SK-N-SH (cell line): ENCODE data around the gene SND1. TPM values are rescaled to one million over a fixed set of nuclear protein-coding genes. Genes with fewer than 3 reads are reported as not detected.

Experiments
- CTCF ChIA-PET: fragments of 300-600, 350-600 bp; formaldehyde crosslinking; extraction: SDS; loops from one replicate; lab custom pipeline; 2021; lab: Yijun Ruan, JAX
- POLR2A ChIA-PET: fragments of 350-600 bp; sonication (Branson Sonifier 250); formaldehyde crosslinking; extraction: SDS; loops from one replicate; lab custom pipeline; 2020; ENCODE audit warnings: antibody characterized with exemption, inconsistent platforms; lab: Yijun Ruan, JAX
- DNase-seq: peaks from one replicate; pipeline ENCODE4 v3.0.0; 2012
- H2AFZ ChIP-seq: fragments of 200-600 bp; sonication (generic); 2 replicates; pipeline ENCODE4 v1.8.1; 2016; ENCODE audit warnings: antibody characterized with exemption, mild to moderate bottlenecking, low read depth
- H3F3A ChIP-seq: fragments of 200-600 bp; sonication (generic); replicated peaks from 2 replicates; pipeline ENCODE3; 2016; ENCODE audit warnings: antibody characterized with exemption, mild to moderate bottlenecking; ENCODE audit not compliant: insufficient read depth
- H3K27ac ChIP-seq, 2 experiments: fragments of 200-500 bp in 1 of 2; fragments of 200-600 bp in 1 of 2; sonication (Bioruptor generic) in 1 of 2; sonication (generic), shearing (Covaris generic) in 1 of 2; 2 replicates each; pipeline versions ENCODE4 v1.5.1 to v1.6.1; 2014 to 2016; ENCODE audit warnings: low read depth in 2 of 2, inconsistent platforms in 1 of 2, low read length in 1 of 2, mild to moderate bottlenecking in 1 of 2, mixed read lengths in 1 of 2
- H3K27me3 ChIP-seq: fragments of 200-600 bp; sonication (generic), shearing (Covaris generic); 2 replicates; pipeline ENCODE4 v1.6.1; 2016; ENCODE audit warnings: mixed run types; ENCODE audit not compliant: insufficient read depth
- H3K36me3 ChIP-seq, 2 experiments: fragments of 200-500 bp in 1 of 2; fragments of 200-600 bp in 1 of 2; sonication (Bioruptor generic) in 1 of 2; sonication (generic) in 1 of 2; replicated peaks in 1 of 2; 2 replicates each; pipeline versions ENCODE3 to v1.5.1; 2014 to 2016; ENCODE audit warnings: low read length in 1 of 2, mild to moderate bottlenecking in 1 of 2; ENCODE audit not compliant: insufficient read depth in 2 of 2, control insufficient read depth in 1 of 2
- H3K4me1 ChIP-seq, 2 experiments: fragments of 200-500 bp in 1 of 2; fragments of 200-600 bp in 1 of 2; sonication (Bioruptor generic) in 1 of 2; sonication (generic), shearing (Covaris generic) in 1 of 2; 2 replicates each; pipeline versions ENCODE4 v1.5.1 to v1.6.1; 2014 to 2016; ENCODE audit warnings: low read depth in 1 of 2, low read length in 1 of 2, mixed run types in 1 of 2; ENCODE audit not compliant: insufficient read depth in 2 of 2, control insufficient read depth in 1 of 2
- H3K4me2 ChIP-seq: fragments of 200-600 bp; sonication (generic), shearing (Covaris generic); 2 replicates; pipeline ENCODE4 v1.6.1; 2017; ENCODE audit warnings: mixed run types
- H3K4me3 ChIP-seq, 2 experiments: fragments of 200-500 bp in 1 of 2; fragments of 200-600 bp in 1 of 2; sonication (Bioruptor generic) in 1 of 2; sonication (generic), shearing (Covaris generic) in 1 of 2; 2 replicates each; pipeline versions ENCODE4 v1.5.1 to v1.8.1; 2014 to 2016; ENCODE audit warnings: low read depth in 2 of 2, inconsistent platforms in 1 of 2, low read length in 1 of 2, mild to moderate bottlenecking in 1 of 2, mixed read lengths in 1 of 2, moderate library complexity in 1 of 2
- H3K79me2 ChIP-seq: fragments of 200-600 bp; sonication (generic); 2 replicates; pipeline ENCODE4 v1.8.1; 2017; ENCODE audit warnings: mild to moderate bottlenecking; ENCODE audit not compliant: insufficient read depth
- H3K9ac ChIP-seq: fragments of 200-600 bp; sonication (generic); 2 replicates; pipeline ENCODE4 v1.6.1; 2017; ENCODE audit warnings: mixed run types
- H3K9me2 ChIP-seq: fragments of 200-600 bp; sonication (generic); 2 replicates; pipeline ENCODE4 v1.6.1; 2017; ENCODE audit warnings: mixed run types
- H3K9me3 ChIP-seq: fragments of 200-600 bp; sonication (generic); 2 replicates; pipeline ENCODE4 v1.6.1; 2017; ENCODE audit warnings: mixed run types, mild to moderate bottlenecking, moderate library complexity
- H4K20me1 ChIP-seq: fragments of 200-600 bp; sonication (generic); 2 replicates; pipeline ENCODE4 v1.6.1; 2017; ENCODE audit warnings: mild to moderate bottlenecking, mixed run types; ENCODE audit not compliant: insufficient read depth
- CHD2 ChIP-seq: fragments of 150-350 bp; IDR thresholded peaks from 2 replicates; pipeline ENCODE4 v1.6.1; 2018; ENCODE audit warnings: low read length; ENCODE audit not compliant: partially characterized antibody
- ELF1 ChIP-seq: IDR thresholded peaks from 2 replicates; pipeline ENCODE4 v1.4.0; 2012
- EP300 ChIP-seq, 2 experiments: IDR thresholded peaks; 2 replicates each; pipeline versions ENCODE4 v1.4.0 to v1.6.1; 2012; ENCODE audit warnings: borderline replicate concordance in 1 of 2, low read depth in 1 of 2, low read length in 1 of 2
- EZH2phosphoT487 ChIP-seq: fragments of 200-600 bp; sonication (generic); IDR thresholded peaks from 2 replicates; pipeline ENCODE4 v1.6.1; 2017; ENCODE audit warnings: low read depth, mixed run types, mild to moderate bottlenecking, antibody characterized with exemption, moderate library complexity, borderline replicate concordance
- FOSL2 ChIP-seq: IDR thresholded peaks from 2 replicates; pipeline ENCODE4 v1.4.0; 2012; ENCODE audit warnings: low read depth, mild to moderate bottlenecking, moderate library complexity, borderline replicate concordance
- FOXJ3 ChIP-seq: sonication (generic); formaldehyde crosslinking; IDR thresholded peaks from 2 replicates; pipeline ENCODE4 v1.5.1; 2020; ENCODE audit warnings: mild to moderate bottlenecking, missing genetic modification reagents
- FOXM1 ChIP-seq: IDR thresholded peaks from 2 replicates; pipeline ENCODE4 v1.4.0; 2012; ENCODE audit warnings: low read depth, mild to moderate bottlenecking
- GABPA ChIP-seq: IDR thresholded peaks from 2 replicates; pipeline ENCODE4 v1.4.0; 2012; ENCODE audit warnings: low read depth, mild to moderate bottlenecking
- GATA2 ChIP-seq: sonication (generic); formaldehyde crosslinking; IDR thresholded peaks from 2 replicates; pipeline ENCODE4 v1.5.0; 2020; ENCODE audit warnings: mild to moderate bottlenecking, missing genetic modification reagents
- JUND ChIP-seq: IDR thresholded peaks from 2 replicates; pipeline ENCODE4 v1.4.0; 2012
- MXI1 ChIP-seq: IDR thresholded peaks from 2 replicates; pipeline ENCODE4 v1.6.1; 2012; ENCODE audit warnings: mild to moderate bottlenecking, low read depth, low read length, improper control_type of control experiment
- NFIC ChIP-seq: IDR thresholded peaks from 2 replicates; pipeline ENCODE4 v1.4.0; 2012; ENCODE audit warnings: borderline replicate concordance
- NRF1 ChIP-seq: IDR thresholded peaks from 2 replicates; pipeline ENCODE4 v1.6.1; 2012; ENCODE audit warnings: low read depth, mild to moderate bottlenecking, low read length
- POLR2AphosphoS5 ChIP-seq: IDR thresholded peaks from 2 replicates; pipeline ENCODE4 v1.6.1; 2012; ENCODE audit warnings: low read depth, low read length
- RAD21 ChIP-seq: IDR thresholded peaks from 2 replicates; pipeline ENCODE4 v1.6.1; 2012; ENCODE audit warnings: mild to moderate bottlenecking, low read length
- RCOR1 ChIP-seq: fragments of 150-350 bp; IDR thresholded peaks from 2 replicates; pipeline ENCODE4 v1.6.1; 2017; ENCODE audit warnings: antibody characterized with exemption, low read length
- SIN3A ChIP-seq: IDR thresholded peaks from 2 replicates; pipeline ENCODE4 v1.6.1; 2012; ENCODE audit warnings: low read depth, mild to moderate bottlenecking, low read length, moderate library complexity, borderline replicate concordance
- SMC3 ChIP-seq: IDR thresholded peaks from 2 replicates; pipeline ENCODE4 v1.6.1; 2012; ENCODE audit warnings: low read depth, low read length, improper control_type of control experiment
- TAF1 ChIP-seq: IDR thresholded peaks from 2 replicates; pipeline ENCODE4 v1.6.1; 2012; ENCODE audit warnings: low read depth, mild to moderate bottlenecking, low read length, moderate library complexity, borderline replicate concordance
- YY1 ChIP-seq: IDR thresholded peaks from 2 replicates; pipeline ENCODE4 v1.4.0; 2012; ENCODE audit warnings: low read depth, mild to moderate bottlenecking
- WGBS: methylation state at CpG from one replicate; pipeline ENCODE4 v1.1.6; 2017; ENCODE audit warnings: low lambda C conversion rate; 5-methylcytosine and 5-hydroxymethylcytosine counted together
- polyA plus RNA-seq, 3 experiments: library from polyadenylated mRNA; depleted of rRNA; stranded (reverse); fragments of >200 nt; gene quantifications; 2 replicates each; pipeline ENCODE4 v1.2.3, GENCODE V29; 2012
- TF ChIP-seq, protein P1 (sequence below): fragments of 150-350 bp; IDR thresholded peaks from 2 replicates; pipeline ENCODE4 v1.6.1; 2016; ENCODE audit warnings: mild to moderate bottlenecking, low read depth, low read length
- TF ChIP-seq, protein P2 (sequence below): IDR thresholded peaks from 2 replicates; pipeline ENCODE4 v1.4.0; 2012; ENCODE audit warnings: low read depth
- TF ChIP-seq, protein P3 (sequence below): IDR thresholded peaks from 2 replicates; pipeline ENCODE4; 2012
- TF ChIP-seq, protein P4 (sequence below): IDR thresholded peaks from 2 replicates; pipeline ENCODE4 v1.4.0; 2012; ENCODE audit warnings: low read depth, borderline replicate concordance
- TF ChIP-seq, protein P5 (sequence below): IDR thresholded peaks from 2 replicates; pipeline ENCODE4 v1.4.0; 2012; ENCODE audit warnings: low read depth, borderline replicate concordance
- TF ChIP-seq, protein P6 (sequence below): fragments of 150-350 bp; IDR thresholded peaks from 2 replicates; pipeline ENCODE4 v1.6.1; 2017; ENCODE audit warnings: antibody characterized with exemption, low read length, low read depth, borderline replicate concordance

SND1 gene
- polyA plus RNA-seq, 1 of the 3 experiments (the other 2 are of a cell fraction): 165 TPM

DNA sequence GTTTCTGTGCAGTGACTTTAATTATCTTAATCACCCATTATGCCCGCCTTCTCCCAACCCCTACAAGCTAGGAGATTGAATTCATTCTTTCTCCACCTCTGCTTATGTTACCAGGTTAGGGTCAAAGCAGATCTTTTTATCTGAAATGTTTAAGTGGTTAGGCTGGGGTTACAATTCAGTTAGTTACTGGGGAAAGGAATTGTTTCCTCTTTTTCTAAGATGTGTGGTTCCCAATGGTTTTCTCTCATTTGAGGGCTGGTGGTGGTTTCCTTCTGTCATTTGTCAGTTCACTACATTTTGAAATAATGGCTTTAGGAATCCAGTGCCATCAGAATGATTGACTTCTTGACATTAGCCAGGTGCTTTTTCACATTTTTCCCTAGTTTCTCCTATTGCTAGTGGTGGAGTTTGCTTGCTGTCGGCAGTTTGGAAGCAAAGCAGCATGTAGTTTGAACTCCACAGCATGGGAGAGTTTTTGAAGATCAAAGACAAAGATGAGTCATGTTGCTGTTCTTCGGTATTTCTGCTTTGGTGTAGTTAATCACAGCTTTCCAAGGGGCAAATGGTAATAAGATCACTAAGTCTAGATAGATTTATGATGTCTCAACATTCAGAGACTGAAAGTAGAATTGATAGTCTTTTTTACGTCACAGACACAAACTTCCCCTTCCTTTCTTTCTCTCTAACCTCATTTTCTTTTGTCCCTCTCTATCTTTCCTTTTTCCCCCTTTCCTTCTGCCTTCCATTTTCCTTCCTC lies 168.2 kb downstream of the SND1 start:
- peaks cover 86% of the 10 kb centered on the region for H4K20me1 ChIP-seq
- peaks cover 11 to 20% of the 10 kb centered on the region in 2 experiments for H3K4me1 ChIP-seq
- peak overlapping the region; percentile 14; the same call in 1 of the 2 replicates for H3K4me2 ChIP-seq
- H3K9ac ChIP-seq: no peak overlapping the region
- 65% methylated on average over 4 of the region's 4 CpGs for WGBS
- no peaks in the 10 kb centered on the region for H3K36me3 ChIP-seq
- POLR2A ChIA-PET: no interaction called here
- no peak overlapping the region for H2AFZ ChIP-seq
- peaks cover 5% of the 10 kb centered on the region for H3F3A ChIP-seq
- no peaks in the 10 kb centered on the region for H3K9me3 ChIP-seq
- no peaks in the 10 kb centered on the region for H3K9me2 ChIP-seq
- H3K4me3 ChIP-seq: no peak overlapping the region
- H3K27ac ChIP-seq: peak overlapping the region; percentile 34 to 46; a peak in 3 of 4 replicates
- CTCF ChIA-PET: interaction anchor here (1.0 to 1.5 kb wide), 5 partner anchors 9 to 315 kb away, joined by 3 to 4 read pairs (median 3); no protein-coding TSS in a partner anchor
- no peaks in the 10 kb centered on the region for H3K27me3 ChIP-seq
- DNase-seq: no peak
- peaks cover 88% of the 10 kb centered on the region for H3K79me2 ChIP-seq
- TF ChIP-seq SMC3 (no peak), FOXM1 (no peak), GATA2 (no peak), NRF1 (no peak), POLR2AphosphoS5 (no peak), YY1 (no peak), EP300 (IDR thresholded peaks at IDR 0.05; ENCODE audit: borderline replicate concordance in 1 of 2, low read depth in 1 of 2, low read length in 1 of 2) (no peak), ELF1 (no peak), RCOR1 (no peak), SIN3A (peak; percentile 19; the same call in 1 of the 2 replicates), NFIC (no peak), FOSL2 (peak; percentile 81), GABPA (no peak), RAD21 (no peak), CHD2 (no peak), EZH2phosphoT487 (no peak), TAF1 (no peak), JUND (peak; percentile 84), FOXJ3 (no peak), MXI1 (no peak)
- TF ChIP-seq, protein P1, sequence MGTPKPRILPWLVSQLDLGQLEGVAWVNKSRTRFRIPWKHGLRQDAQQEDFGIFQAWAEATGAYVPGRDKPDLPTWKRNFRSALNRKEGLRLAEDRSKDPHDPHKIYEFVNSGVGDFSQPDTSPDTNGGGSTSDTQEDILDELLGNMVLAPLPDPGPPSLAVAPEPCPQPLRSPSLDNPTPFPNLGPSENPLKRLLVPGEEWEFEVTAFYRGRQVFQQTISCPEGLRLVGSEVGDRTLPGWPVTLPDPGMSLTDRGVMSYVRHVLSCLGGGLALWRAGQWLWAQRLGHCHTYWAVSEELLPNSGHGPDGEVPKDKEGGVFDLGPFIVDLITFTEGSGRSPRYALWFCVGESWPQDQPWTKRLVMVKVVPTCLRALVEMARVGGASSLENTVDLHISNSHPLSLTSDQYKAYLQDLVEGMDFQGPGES: no peak
- TF ChIP-seq, protein P2, sequence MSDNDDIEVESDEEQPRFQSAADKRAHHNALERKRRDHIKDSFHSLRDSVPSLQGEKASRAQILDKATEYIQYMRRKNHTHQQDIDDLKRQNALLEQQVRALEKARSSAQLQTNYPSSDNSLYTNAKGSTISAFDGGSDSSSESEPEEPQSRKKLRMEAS: peak; percentile 74
- TF ChIP-seq, protein P3, sequence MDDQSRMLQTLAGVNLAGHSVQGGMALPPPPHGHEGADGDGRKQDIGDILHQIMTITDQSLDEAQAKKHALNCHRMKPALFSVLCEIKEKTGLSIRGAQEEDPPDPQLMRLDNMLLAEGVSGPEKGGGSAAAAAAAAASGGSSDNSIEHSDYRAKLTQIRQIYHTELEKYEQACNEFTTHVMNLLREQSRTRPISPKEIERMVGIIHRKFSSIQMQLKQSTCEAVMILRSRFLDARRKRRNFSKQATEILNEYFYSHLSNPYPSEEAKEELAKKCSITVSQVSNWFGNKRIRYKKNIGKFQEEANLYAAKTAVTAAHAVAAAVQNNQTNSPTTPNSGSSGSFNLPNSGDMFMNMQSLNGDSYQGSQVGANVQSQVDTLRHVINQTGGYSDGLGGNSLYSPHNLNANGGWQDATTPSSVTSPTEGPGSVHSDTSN: peak; percentile 78
- TF ChIP-seq, protein P4, sequence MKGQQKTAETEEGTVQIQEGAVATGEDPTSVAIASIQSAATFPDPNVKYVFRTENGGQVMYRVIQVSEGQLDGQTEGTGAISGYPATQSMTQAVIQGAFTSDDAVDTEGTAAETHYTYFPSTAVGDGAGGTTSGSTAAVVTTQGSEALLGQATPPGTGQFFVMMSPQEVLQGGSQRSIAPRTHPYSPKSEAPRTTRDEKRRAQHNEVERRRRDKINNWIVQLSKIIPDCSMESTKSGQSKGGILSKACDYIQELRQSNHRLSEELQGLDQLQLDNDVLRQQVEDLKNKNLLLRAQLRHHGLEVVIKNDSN: no peak
- TF ChIP-seq, protein P5, sequence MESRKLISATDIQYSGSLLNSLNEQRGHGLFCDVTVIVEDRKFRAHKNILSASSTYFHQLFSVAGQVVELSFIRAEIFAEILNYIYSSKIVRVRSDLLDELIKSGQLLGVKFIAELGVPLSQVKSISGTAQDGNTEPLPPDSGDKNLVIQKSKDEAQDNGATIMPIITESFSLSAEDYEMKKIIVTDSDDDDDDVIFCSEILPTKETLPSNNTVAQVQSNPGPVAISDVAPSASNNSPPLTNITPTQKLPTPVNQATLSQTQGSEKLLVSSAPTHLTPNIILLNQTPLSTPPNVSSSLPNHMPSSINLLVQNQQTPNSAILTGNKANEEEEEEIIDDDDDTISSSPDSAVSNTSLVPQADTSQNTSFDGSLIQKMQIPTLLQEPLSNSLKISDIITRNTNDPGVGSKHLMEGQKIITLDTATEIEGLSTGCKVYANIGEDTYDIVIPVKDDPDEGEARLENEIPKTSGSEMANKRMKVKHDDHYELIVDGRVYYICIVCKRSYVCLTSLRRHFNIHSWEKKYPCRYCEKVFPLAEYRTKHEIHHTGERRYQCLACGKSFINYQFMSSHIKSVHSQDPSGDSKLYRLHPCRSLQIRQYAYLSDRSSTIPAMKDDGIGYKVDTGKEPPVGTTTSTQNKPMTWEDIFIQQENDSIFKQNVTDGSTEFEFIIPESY: no peak
- TF ChIP-seq, protein P6, sequence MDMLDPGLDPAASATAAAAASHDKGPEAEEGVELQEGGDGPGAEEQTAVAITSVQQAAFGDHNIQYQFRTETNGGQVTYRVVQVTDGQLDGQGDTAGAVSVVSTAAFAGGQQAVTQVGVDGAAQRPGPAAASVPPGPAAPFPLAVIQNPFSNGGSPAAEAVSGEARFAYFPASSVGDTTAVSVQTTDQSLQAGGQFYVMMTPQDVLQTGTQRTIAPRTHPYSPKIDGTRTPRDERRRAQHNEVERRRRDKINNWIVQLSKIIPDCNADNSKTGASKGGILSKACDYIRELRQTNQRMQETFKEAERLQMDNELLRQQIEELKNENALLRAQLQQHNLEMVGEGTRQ: no peak
